Fibroblast of lung (primary cell): ENCODE results near the gene IGF1. TPM values are rescaled to one million over a fixed set of nuclear protein-coding genes. Genes with fewer than 3 reads are reported as not detected.
A peak's percentile ranks its signal among the peaks of the same experiment; 100 is the strongest.

Experiments used
- DNase-seq, 2 donors: peaks; one replicate each; pipeline versions ENCODE4 v3.0.0 to v3.0.0-alpha.2; 2010; ENCODE audit warnings: low read depth in 2 of 2
- H2AFZ ChIP-seq: 2 replicates; pipeline ENCODE4 v1.5.1; 2012; ENCODE audit warnings: low read length, control low read depth, inconsistent platforms
- H3K27ac ChIP-seq: 2 replicates; pipeline ENCODE4 v1.5.1; 2011; ENCODE audit warnings: low read length, control low read depth; ENCODE audit not compliant: insufficient read depth
- H3K27me3 ChIP-seq: 2 replicates; pipeline ENCODE4 v1.5.1; 2011; ENCODE audit warnings: mild to moderate bottlenecking, low read length; ENCODE audit not compliant: control insufficient read depth, insufficient read depth
- H3K36me3 ChIP-seq: 2 replicates; pipeline ENCODE4 v1.5.1; 2011; ENCODE audit warnings: low read length; ENCODE audit not compliant: control insufficient read depth, insufficient read depth
- H3K4me1 ChIP-seq: 2 replicates; pipeline ENCODE4 v1.5.1; 2011; ENCODE audit warnings: low read length; ENCODE audit not compliant: control insufficient read depth, insufficient read depth; ENCODE audit errors: extremely low read depth
- H3K4me2 ChIP-seq: 2 replicates; pipeline ENCODE4 v1.5.1; 2011; ENCODE audit warnings: low read length, control low read depth; ENCODE audit not compliant: insufficient read depth; ENCODE audit errors: extremely low read depth
- H3K4me3 ChIP-seq, 4 experiments: fragments of 200-600 bp in 1 of 4; sonication (generic) in 1 of 4; replicated peaks in 1 of 4; 2 replicates each; pipeline ENCODE4 v1.5.1; 2011 to 2016; ENCODE audit warnings: low read length in 4 of 4, low read depth in 3 of 4, mild to moderate bottlenecking in 3 of 4, control low read depth in 2 of 4, inconsistent platforms in 1 of 4, mixed read lengths in 1 of 4; ENCODE audit not compliant: insufficient read depth in 1 of 4; ENCODE audit errors: control extremely low read depth in 1 of 4
- H3K79me2 ChIP-seq: 2 replicates; pipeline ENCODE4 v1.5.1; 2012; ENCODE audit warnings: mild to moderate bottlenecking, low read length, inconsistent platforms; ENCODE audit not compliant: control insufficient read depth, insufficient read depth
- H3K9ac ChIP-seq: 2 replicates; pipeline ENCODE4 v1.5.1; 2011; ENCODE audit warnings: mild to moderate bottlenecking, low read length, control low read depth; ENCODE audit not compliant: insufficient read depth
- H3K9me3 ChIP-seq: 2 replicates; pipeline ENCODE4 v1.5.1; 2012; ENCODE audit warnings: low read depth, low read length; ENCODE audit not compliant: control insufficient read depth, insufficient read depth
- H4K20me1 ChIP-seq: 2 replicates; pipeline ENCODE4 v1.5.1; 2011; ENCODE audit warnings: low read length; ENCODE audit not compliant: control insufficient read depth, insufficient read depth; ENCODE audit errors: extremely low read depth
- CTCF ChIP-seq, 2 donors: IDR thresholded peaks in 1 of 2; conservative IDR thresholded peaks in 1 of 2; 1 replicate in 1 of 2; 2 replicates in 1 of 2; pipeline ENCODE4 v1.5.1; 2011 to 2012; ENCODE audit warnings: low read length in 2 of 2, control low read depth in 1 of 2, inconsistent platforms in 1 of 2, low read depth in 1 of 2, mild to moderate bottlenecking in 1 of 2
- EZH2 ChIP-seq: IDR thresholded peaks from 2 replicates; pipeline ENCODE4 v1.5.1; 2012; ENCODE audit warnings: low read length, control low read depth, mild to moderate bottlenecking; ENCODE audit errors: missing control alignments
- polyA plus RNA-seq, 2 donors: library from polyadenylated mRNA; depleted of rRNA in 1 of 2; stranded (reverse) in 1 of 2; unstranded in 1 of 2; fragments of >200 nt; gene quantifications; 2 replicates each; pipeline ENCODE4 v1.2.1, GENCODE V29; 2011 to 2012; ENCODE audit warnings: missing spikeins in 1 of 2
- total RNA-seq: library from RNA; depleted of rRNA; stranded (reverse); fragments of >200 nt; gene quantifications from 2 replicates; pipeline ENCODE4 v1.2.1, GENCODE V29; 2014

Gene IGF1
- total and polyA plus RNA-seq, 2 donors (not counting 1 experiment from before 2014, with no cell fraction given), result 0.05 to 0.83 TPM

- no peak overlapping the region for H3K9ac ChIP-seq
- no peaks in the 10 kb centered on the region for H3K36me3 ChIP-seq
- H3K27me3 ChIP-seq, result no peaks in the 10 kb centered on the region
- no peaks in the 10 kb centered on the region for H3K4me1 ChIP-seq
- TF ChIP-seq CTCF (conservative IDR thresholded peaks at IDR 0.05 in 1 of 2, IDR thresholded peaks at IDR 0.05 in 1 of 2; ENCODE audit: low read depth in 1 of 2, low read length in 2 of 2), result peak; percentile 94 to 98
- TF ChIP-seq EZH2, result no peak
- H4K20me1 ChIP-seq, result no peaks in the 10 kb centered on the region
- peak overlapping the region in 1 of 4 experiments; percentile 30 for H3K4me3 ChIP-seq
- H3K27ac ChIP-seq, result no peak overlapping the region
- H3K4me2 ChIP-seq, result peak overlapping the region; percentile 53
- DNase-seq, result peak; percentile 39 to 66
- H2AFZ ChIP-seq, result peak overlapping the region; percentile 83
- H3K79me2 ChIP-seq, result no peaks in the 10 kb centered on the region
- no peaks in the 10 kb centered on the region for H3K9me3 ChIP-seq
Measured at GRCh38 chr12:102484428-102484958, 4.1 kb upstream of the IGF1 start.

GRCh38 chr12:102484017-102484416 is 3.7 kb upstream of the IGF1 start:
- no peaks in the 10 kb centered on the region for H4K20me1 ChIP-seq
- no peak overlapping the region for H3K27ac ChIP-seq
- peak overlapping the region; percentile 53 for H3K4me2 ChIP-seq
- no peaks in the 10 kb centered on the region for H3K9me3 ChIP-seq
- no peaks in the 10 kb centered on the region for H3K79me2 ChIP-seq
- H3K4me3 ChIP-seq, result peak overlapping the region in 1 of 4 experiments; percentile 30
- no peak for DNase-seq
- H2AFZ ChIP-seq, result peak overlapping the region; percentile 83
- no peak for TF ChIP-seq EZH2
- no peaks in the 10 kb centered on the region for H3K27me3 ChIP-seq
- H3K4me1 ChIP-seq, result no peaks in the 10 kb centered on the region
- no peak overlapping the region for H3K9ac ChIP-seq
- H3K36me3 ChIP-seq, result no peaks in the 10 kb centered on the region

- no peak for TF ChIP-seq CTCF (conservative IDR thresholded peaks at IDR 0.05 in 1 of 2, IDR thresholded peaks at IDR 0.05 in 1 of 2; ENCODE audit: low read depth in 1 of 2, low read length in 2 of 2)
- no peak for TF ChIP-seq EZH2
- H4K20me1 ChIP-seq, result no peaks in the 10 kb centered on the region
- no peaks in the 10 kb centered on the region for H3K79me2 ChIP-seq
- H3K4me2 ChIP-seq, result no peak overlapping the region
- no peaks in the 10 kb centered on the region for H3K4me1 ChIP-seq
- H3K27ac ChIP-seq, result no peak overlapping the region
- no peak overlapping the region for H2AFZ ChIP-seq
- H3K9ac ChIP-seq, result no peak overlapping the region
- DNase-seq, result no peak
- H3K27me3 ChIP-seq, result no peaks in the 10 kb centered on the region
- H3K36me3 ChIP-seq, result no peaks in the 10 kb centered on the region
- H3K9me3 ChIP-seq, result no peaks in the 10 kb centered on the region
- no peak overlapping the region for H3K4me3 ChIP-seq
Measured at GRCh38 chr12:102483466-102483865, 3.1 kb upstream of the IGF1 start.
